Measurements from ENCODE around the gene CHRNA5.

Gene CHRNA5

DNA sequence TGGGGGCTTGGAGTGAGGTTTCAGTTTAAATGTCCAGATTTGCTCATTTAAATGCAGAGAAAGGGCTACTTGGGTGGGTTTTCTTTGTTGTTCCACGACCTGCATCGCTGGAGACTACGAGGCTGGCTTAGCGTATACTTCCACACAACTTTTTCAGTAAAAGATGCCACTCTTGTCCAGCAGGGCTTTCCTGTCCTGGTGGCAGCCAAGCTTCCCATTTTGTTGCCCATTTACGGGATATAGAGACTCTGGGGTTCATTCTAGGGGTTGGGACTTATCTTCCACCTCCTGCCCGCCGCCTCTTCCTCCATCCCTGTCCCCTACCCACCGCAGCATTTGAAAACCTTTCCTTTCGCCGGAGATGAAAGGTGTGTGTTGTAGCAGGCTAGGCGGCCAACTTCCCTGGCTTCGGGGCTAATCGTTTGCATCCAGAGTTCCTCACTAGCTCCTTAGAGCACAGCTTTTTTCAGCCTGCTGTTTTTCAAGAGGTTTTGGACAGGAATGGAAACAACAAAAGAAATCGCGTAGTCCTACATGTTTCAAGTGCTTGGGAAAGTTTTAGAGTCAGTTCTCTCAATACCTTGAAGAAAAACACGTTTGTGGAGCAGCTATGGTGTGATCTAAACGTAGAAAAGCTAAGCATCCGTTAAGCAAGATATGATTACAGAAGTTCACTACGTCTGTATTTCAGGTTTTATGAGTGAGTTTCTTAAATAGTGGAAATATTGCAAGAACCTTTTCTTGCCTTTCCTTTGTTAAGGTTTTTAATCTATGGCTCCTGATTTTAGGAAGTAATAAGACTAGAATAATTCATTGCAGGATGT, 843 bp downstream of the CHRNA5 start:
- no peak for DNase-seq (ENCODE audit: low read depth)
- H3K4me3 ChIP-seq (ENCODE audit: control insufficient read depth, low read depth, low read length): peak overlapping the region; percentile 46
- TF ChIP-seq, protein P1, sequence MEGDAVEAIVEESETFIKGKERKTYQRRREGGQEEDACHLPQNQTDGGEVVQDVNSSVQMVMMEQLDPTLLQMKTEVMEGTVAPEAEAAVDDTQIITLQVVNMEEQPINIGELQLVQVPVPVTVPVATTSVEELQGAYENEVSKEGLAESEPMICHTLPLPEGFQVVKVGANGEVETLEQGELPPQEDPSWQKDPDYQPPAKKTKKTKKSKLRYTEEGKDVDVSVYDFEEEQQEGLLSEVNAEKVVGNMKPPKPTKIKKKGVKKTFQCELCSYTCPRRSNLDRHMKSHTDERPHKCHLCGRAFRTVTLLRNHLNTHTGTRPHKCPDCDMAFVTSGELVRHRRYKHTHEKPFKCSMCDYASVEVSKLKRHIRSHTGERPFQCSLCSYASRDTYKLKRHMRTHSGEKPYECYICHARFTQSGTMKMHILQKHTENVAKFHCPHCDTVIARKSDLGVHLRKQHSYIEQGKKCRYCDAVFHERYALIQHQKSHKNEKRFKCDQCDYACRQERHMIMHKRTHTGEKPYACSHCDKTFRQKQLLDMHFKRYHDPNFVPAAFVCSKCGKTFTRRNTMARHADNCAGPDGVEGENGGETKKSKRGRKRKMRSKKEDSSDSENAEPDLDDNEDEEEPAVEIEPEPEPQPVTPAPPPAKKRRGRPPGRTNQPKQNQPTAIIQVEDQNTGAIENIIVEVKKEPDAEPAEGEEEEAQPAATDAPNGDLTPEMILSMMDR (IDR thresholded peaks at IDR 0.05; ENCODE audit: control insufficient read depth, insufficient read depth, low read depth, low read length, missing control alignments): peak; percentile 17

DNA sequence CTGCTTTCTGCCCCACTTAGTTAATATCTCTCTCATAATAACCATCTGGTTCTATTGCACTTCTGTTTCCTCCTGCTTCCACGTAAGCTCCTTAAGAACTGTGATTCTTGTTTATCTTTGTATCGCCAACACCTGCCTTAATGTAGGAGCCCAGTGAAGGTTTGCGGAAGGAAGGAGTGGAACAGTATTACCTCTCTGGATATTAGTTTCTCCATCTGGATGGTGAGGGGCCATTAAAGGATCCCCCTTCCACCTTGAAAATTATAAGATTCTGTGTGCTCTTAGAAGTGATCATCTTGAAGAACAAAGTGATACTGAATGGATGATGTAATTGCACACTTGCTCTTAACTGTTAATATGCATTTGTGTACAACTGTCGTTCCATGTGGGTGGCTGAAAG, 2.2 kb downstream of the CHRNA5 start:
- DNase-seq (ENCODE audit: low read depth): no peak
- TF ChIP-seq, protein P1 (IDR thresholded peaks at IDR 0.05; ENCODE audit: control insufficient read depth, insufficient read depth, low read depth, low read length, missing control alignments): no peak
- no peak overlapping the region for H3K4me3 ChIP-seq (ENCODE audit: control insufficient read depth, low read depth, low read length)

DNA sequence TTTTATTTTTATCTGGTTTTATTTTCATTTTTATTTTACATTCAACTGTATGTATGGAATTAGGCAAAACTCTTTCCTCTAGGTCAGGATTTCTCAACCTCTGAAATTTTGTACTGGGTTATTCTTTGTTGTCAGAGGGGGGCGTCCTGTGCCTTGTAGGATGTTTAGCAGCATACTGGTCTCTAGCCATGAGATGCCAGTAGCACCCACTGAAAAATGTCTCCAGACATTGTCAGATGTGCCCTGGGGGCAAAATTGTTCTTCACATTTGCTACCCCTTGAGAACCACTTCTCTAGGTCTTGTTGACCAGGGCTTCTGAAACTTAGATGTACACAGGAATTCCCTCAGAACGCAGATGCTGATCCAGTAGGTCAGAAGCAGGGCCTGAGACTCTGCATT, 5.4 kb downstream of the CHRNA5 start:
- H3K4me3 ChIP-seq (ENCODE audit: control insufficient read depth, low read depth, low read length): no peak overlapping the region
- DNase-seq (ENCODE audit: low read depth): no peak
- TF ChIP-seq, protein P1 (IDR thresholded peaks at IDR 0.05; ENCODE audit: control insufficient read depth, insufficient read depth, low read depth, low read length, missing control alignments): no peak

DNA sequence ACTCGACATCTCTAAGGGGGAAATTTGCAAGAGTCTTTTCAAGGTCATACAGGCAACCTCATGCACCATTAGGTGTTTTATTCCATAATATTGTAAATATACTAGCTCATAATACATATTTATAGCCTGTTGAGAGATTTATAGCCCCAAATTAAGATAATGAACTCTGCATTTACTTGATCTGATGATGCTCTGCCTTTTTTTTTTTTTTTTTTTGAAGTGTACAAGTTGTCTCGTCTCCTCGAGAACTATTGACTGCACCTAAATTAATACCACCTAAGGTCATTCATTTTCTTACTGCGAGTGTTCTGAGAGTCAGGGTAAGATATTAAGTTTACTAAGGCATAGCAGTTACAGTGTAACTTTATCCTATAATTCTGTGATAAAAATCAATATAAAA, 6.1 kb downstream of the CHRNA5 start:
- DNase-seq (ENCODE audit: low read depth): no peak
- TF ChIP-seq, protein P1 (IDR thresholded peaks at IDR 0.05; ENCODE audit: control insufficient read depth, insufficient read depth, low read depth, low read length, missing control alignments): no peak
- no peak overlapping the region for H3K4me3 ChIP-seq (ENCODE audit: control insufficient read depth, low read depth, low read length)

DNA sequence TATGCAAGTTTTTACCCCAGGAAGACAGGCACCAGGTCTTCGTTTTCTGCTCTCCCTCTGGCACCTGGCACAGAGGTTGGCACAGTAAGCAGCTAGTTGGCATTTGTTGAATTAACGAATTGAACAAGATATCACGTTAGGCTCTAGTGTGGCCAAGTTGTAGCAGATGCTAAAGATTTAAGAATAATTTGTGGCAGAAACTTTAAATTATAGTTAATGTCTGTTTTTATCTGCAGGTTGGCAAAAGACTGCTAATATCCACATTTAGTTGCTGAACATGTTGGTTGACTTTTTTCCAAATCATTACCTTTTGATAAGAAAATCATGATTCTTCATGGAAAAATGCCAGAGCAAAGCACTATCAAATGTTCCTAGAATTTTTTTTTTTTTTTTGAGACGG, 8.1 kb downstream of the CHRNA5 start:
- TF ChIP-seq, protein P1 (IDR thresholded peaks at IDR 0.05; ENCODE audit: control insufficient read depth, insufficient read depth, low read depth, low read length, missing control alignments): no peak
- no peak for DNase-seq (ENCODE audit: low read depth)
- H3K4me3 ChIP-seq (ENCODE audit: control insufficient read depth, low read depth, low read length): no peak overlapping the region

DNA sequence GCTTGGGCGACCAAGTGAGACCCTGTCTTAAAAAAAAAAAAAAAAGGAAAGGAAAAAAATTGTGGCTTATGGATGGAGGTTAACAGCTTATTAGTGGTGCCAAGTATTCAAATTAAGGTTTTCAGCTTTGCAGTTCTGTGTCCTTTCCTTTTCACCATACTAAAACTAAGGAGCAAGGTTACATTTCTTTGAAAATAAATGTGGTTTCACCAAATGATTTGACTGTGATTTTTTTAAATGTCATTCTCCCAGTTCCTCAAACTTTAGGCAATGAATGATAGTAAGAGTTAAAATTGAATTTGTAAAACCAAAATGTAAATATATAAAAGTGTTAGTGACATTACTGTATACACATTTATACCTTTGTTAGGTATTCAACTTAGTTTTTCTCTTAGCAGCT, 9.6 kb downstream of the CHRNA5 start:
- no peak overlapping the region for H3K4me3 ChIP-seq (ENCODE audit: control insufficient read depth, low read depth, low read length)
- DNase-seq (ENCODE audit: low read depth): no peak
- TF ChIP-seq, protein P1 (IDR thresholded peaks at IDR 0.05; ENCODE audit: control insufficient read depth, insufficient read depth, low read depth, low read length, missing control alignments): no peak

Data from AG09309 (cell line).